GM18505 (cell line): Measurements from ENCODE around the gene ZNF202.

Experiments used
- ATAC-seq: cut with Tn5 transposase; IDR thresholded peaks from one replicate; pipeline ENCODE4 v1.9.1; 2021; ENCODE audit not compliant: unreplicated experiment
- POLR2A ChIP-seq: IDR thresholded peaks from 4 replicates; pipeline ENCODE4 v1.6.1; 2011; ENCODE audit warnings: borderline replicate concordance; ENCODE audit not compliant: insufficient read depth, insufficient read length; ENCODE audit errors: extremely low read depth

The ZNF202 gene

DNA sequence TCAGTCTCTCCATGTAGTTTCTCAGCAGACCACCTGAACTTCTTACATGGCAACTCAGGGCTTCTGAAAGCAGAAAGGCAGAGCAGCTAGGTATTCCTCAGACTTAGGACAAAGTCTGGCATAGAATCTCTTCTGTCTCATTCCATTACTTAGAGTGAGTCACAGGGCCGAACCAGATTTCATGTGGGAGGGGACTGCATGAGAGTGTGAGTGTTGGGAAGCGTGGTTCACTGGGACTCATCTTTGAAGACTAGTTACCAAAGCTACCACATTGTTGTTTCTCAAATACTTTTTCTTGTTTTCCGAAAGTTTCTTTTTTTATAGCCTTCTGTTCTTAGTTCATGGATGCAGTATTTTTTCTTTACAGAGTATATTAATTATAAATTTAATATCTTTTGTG, 51.0 kb downstream of the ZNF202 start:
- TF ChIP-seq POLR2A = no peak
- ATAC-seq = no peak

DNA sequence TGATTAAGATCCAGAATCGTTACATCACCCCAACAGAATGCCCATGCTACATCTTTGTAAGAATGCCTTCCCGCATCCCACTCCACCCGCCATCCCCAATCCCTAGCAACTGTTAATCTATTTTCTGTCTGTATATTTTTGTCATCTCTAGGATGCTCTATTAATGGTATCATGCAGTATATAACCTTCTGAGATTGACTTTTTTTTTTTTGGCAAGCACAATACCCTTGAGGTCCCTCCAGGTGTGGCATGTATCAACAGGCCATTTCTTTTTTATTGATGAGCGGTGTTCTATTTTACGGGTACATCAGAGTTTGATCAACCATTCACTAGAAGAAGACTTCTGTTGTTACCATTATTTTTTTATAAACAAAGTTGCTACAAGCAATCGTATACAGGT, 56.9 kb downstream of the ZNF202 start:
- no peak for ATAC-seq
- no peak for TF ChIP-seq POLR2A

DNA sequence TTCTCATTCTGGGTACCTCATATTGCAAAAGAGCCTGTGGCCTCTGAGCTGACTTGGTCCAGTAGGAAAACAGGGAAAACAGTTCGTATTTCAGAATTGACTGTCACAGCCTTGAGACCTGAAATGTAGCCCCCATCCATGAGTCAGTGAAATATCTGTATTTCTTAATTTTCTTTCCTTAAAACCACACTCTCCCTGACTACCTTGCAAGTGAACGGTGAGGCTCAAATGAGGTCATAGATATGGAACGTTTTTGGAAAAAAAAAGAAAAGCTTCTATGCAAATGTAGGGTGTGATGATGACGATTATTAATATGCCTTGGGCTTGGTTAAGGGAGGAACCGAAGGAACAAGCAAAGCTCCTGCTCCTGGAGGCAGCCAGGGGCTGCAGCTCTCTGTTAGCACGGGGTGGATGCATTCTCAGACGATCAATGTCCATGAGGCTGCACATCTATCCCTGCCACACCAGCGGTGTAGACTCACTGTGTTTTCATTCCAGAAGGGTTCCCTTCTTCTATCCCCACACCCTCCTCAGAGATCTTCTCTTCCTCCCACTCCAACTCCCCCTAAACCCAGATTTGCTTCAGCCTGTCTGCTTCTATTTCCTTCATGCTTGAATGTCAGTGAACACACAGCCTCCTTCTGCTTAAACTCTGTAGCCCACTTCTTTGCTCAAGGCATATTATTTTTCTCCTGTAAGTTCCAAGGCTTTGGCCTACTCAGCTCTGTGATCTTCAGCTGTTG, 57.9 kb downstream of the ZNF202 start:
- TF ChIP-seq POLR2A = no peak
- no peak for ATAC-seq

DNA sequence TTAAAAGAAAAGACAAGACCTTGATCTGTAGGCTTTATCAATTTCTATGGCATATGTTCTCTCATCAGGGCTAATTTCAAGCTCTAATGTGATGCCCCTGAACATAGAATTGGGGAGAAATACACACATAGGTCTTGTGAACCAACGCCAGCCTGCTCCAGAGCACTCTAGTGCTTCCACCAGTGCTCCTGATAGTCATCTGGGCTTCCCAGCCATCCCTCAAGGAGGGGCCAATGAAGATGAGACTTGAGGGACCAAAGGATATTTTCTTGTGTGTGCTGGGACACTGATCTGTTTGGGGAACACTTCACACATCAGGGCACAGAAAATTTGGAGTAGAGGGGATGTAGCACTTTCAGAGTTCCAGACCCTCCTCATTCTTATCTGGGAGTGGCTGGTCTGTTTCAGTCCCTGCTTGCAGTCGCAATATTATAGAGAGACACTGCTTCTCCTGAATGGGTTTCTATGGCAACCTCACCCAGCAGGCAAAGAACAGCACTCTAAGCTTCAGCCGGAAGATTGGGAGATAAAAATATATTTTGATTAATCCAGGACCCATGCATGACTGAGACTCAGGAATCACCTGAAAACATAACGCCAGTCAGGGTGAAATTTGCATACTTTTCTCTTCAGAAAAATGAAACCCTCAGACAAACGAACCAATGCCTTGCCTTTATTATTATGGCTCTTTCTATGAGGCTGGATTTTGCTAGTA, 58.6 kb downstream of the ZNF202 start:
- TF ChIP-seq POLR2A = no peak
- ATAC-seq = no peak

DNA sequence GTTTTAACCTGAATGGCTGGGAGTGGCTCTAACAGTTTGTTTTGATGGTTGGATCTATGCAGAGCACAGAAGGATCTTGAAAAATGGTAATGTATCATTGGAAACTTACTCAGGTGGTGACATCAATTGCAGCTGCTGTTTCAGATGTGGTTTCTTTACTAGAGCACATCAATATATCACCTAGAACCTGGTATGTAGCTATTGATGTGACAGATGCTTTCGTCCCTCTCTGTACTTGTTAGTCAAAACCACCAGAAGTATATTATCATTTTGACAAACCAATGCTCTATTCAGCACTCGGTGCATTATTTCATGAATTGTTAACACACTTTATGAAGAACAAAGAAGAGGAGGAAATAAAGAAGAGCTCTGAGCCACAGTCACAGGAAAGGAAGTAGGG, 60.4 kb downstream of the ZNF202 start:
- TF ChIP-seq POLR2A = no peak
- no peak for ATAC-seq

DNA sequence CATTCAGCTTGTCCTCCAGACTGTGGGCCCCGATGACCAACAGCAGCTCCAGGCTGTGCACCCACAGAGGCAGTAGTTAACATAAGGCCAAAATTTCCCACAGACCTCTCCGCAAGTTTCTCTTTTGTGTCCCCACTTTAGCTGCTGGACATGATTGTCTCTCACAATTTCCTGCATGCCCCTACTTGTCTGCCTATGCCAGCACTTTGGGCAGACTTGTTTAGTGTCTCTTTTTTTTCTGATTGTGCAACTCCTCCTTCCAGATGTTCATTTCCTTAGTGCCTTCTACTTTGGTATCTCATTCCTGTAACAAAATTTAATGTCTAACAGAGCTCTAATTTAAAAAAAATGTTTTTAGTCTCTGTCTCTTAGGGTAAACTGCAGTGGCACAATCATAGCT, 63.2 kb downstream of the ZNF202 start:
- TF ChIP-seq POLR2A = no peak

DNA sequence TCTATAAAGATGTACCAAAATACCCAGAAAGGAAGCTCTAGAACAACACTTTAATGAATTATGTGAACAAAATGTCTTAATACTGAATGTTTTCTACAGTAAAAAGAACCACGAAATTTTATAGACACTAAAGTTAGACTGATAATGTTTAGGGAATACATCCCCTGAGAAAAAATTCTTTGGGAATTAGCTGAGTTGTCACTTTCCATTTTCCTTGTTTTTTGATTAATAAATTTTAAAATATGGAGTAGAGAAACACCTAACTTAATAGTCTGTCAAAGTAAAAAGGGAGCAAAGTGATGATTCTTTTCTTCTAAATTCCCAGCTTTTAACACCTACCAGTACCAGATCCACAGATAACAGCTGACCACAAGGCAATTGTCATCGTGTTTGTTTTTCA, 64.0 kb downstream of the ZNF202 start:
- no peak for TF ChIP-seq POLR2A
- no peak for ATAC-seq

More for the DNA sequence above, 63.2 kb downstream of the ZNF202 start:
- ATAC-seq = no peak

DNA sequence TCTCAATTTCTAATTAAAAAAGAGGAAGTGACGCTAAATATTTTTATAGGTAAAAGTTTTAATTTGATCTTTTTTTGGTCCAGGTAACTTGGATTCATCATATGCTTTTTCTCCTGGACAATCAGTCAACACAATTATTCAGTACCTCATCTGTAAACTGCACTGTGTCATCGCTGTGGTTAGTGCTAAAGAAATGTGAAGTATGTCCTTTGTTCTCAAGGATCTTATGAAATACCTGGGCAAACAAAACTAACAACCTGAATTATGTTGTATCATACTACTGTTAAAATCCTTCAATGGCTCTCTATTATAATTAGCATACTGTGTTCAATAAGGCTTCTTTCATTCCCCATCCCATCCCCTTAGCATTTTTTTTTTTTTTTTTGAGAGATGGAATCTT, 67.2 kb downstream of the ZNF202 start:
- ATAC-seq = no peak
- TF ChIP-seq POLR2A = no peak
